NT2/D1 (cell line): ENCODE measurements around the gene OR10H1.
"Not testable (repeated sequence)": the region's sequence is repeated elsewhere in the genome, so short reads cannot be mapped to it uniquely, and the experiment has no call there.

ENCODE experiments used
- DNase-seq: peaks from one replicate; pipeline ENCODE4 v3.0.0-alpha.2; 2011; ENCODE audit warnings: low read depth, low spot score
- H3K27me3 ChIP-seq: 2 replicates; pipeline ENCODE4 v1.6.0; 2011; ENCODE audit warnings: mild to moderate bottlenecking; ENCODE audit not compliant: insufficient read length, insufficient read depth
- H3K36me3 ChIP-seq: 2 replicates; pipeline ENCODE4 v1.6.1; 2011; ENCODE audit warnings: mild to moderate bottlenecking, low read length, mixed read lengths; ENCODE audit not compliant: insufficient read depth, insufficient read length
- H3K4me1 ChIP-seq: 2 replicates; pipeline ENCODE4 v1.5.1; 2011; ENCODE audit not compliant: insufficient read depth, insufficient read length
- H3K4me3 ChIP-seq: 2 replicates; pipeline ENCODE4 v1.5.1; 2011; ENCODE audit warnings: low read depth; ENCODE audit not compliant: insufficient read length
- H3K9ac ChIP-seq: 2 replicates; pipeline ENCODE4 v1.6.0; 2011; ENCODE audit warnings: low read depth; ENCODE audit not compliant: insufficient read length
- H3K9me3 ChIP-seq: 2 replicates; pipeline ENCODE4 v1.5.1; 2011; ENCODE audit warnings: mild to moderate bottlenecking, low read length; ENCODE audit not compliant: insufficient read depth
- SUZ12 ChIP-seq: IDR thresholded peaks from 2 replicates; pipeline ENCODE4 v1.6.1; 2011; ENCODE audit not compliant: insufficient read length, insufficient read depth; ENCODE audit errors: extremely low read depth
- YY1 ChIP-seq: IDR thresholded peaks from 2 replicates; pipeline ENCODE4 v1.6.1; 2011; ENCODE audit not compliant: insufficient read length, insufficient read depth
- ZNF274 ChIP-seq: IDR thresholded peaks from 2 replicates; pipeline ENCODE4 v1.6.1; 2011; ENCODE audit warnings: mild to moderate bottlenecking, low read depth, low read length

OR10H1 gene

GRCh38 chr19:15846923-15847322 is 31.5 kb upstream of the OR10H1 start:
- Histone ChIP-seq H3K36me3 (no peaks in the 10 kb centered on the region), H3K4me3 (no peak overlapping the region), H3K4me1 (no peaks in the 10 kb centered on the region), H3K27me3 (no peaks in the 10 kb centered on the region), H3K9ac (no peak overlapping the region), H3K9me3 (peaks cover 7% of the 10 kb centered on the region; the same call in 1 of the 2 replicates)
- no peak for DNase-seq
- no peak for TF ChIP-seq SUZ12
- no peak for TF ChIP-seq ZNF274
- no peak for TF ChIP-seq YY1

GRCh38 chr19:15843894-15844222 is 28.4 kb upstream of the OR10H1 start:
- DNase-seq, H3K4me1 ChIP-seq, H3K9ac ChIP-seq: not testable (repeated sequence)

GRCh38 chr19:15843203-15843893 is 27.9 kb upstream of the OR10H1 start:
- Histone ChIP-seq H3K27me3 (no peaks in the 10 kb centered on the region), H3K36me3 (no peaks in the 10 kb centered on the region), H3K4me3 (no peak overlapping the region), H3K9ac (no peak overlapping the region), H3K9me3 (no peaks in the 10 kb centered on the region), H3K4me1 (no peaks in the 10 kb centered on the region)
- no peak for DNase-seq
- TF ChIP-seq YY1 = no peak
- no peak for TF ChIP-seq SUZ12
- no peak for TF ChIP-seq ZNF274

More at GRCh38 chr19:15843894-15844222, 28.4 kb upstream of the OR10H1 start:
- not testable (repeated sequence) for H3K36me3 ChIP-seq, H3K9me3 ChIP-seq, H3K27me3 ChIP-seq, H3K4me3 ChIP-seq

GRCh38 chr19:15841875-15842569 is 26.6 kb upstream of the OR10H1 start:
- no peaks in the 10 kb centered on the region for H3K36me3 ChIP-seq
- no peak for DNase-seq
- H3K9ac ChIP-seq = no peak overlapping the region
- no peaks in the 10 kb centered on the region for H3K4me1 ChIP-seq
- TF ChIP-seq YY1 (no peak), SUZ12 (no peak), ZNF274 (no peak)
- no peak overlapping the region for H3K4me3 ChIP-seq
- no peaks in the 10 kb centered on the region for H3K27me3 ChIP-seq
- H3K9me3 ChIP-seq = no peaks in the 10 kb centered on the region

GRCh38 chr19:15840833-15841232 is 25.4 kb upstream of the OR10H1 start:
- no peak overlapping the region for H3K9ac ChIP-seq
- TF ChIP-seq SUZ12 (no peak), ZNF274 (no peak), YY1 (no peak)
- H3K27me3 ChIP-seq = no peaks in the 10 kb centered on the region
- DNase-seq = no peak
- no peaks in the 10 kb centered on the region for H3K9me3 ChIP-seq
- H3K36me3 ChIP-seq = no peaks in the 10 kb centered on the region
- H3K4me1 ChIP-seq = no peaks in the 10 kb centered on the region
- H3K4me3 ChIP-seq = no peak overlapping the region

GRCh38 chr19:15839888-15840287 is 24.4 kb upstream of the OR10H1 start:
- H3K9ac ChIP-seq, DNase-seq, H3K27me3 ChIP-seq, H3K4me1 ChIP-seq, H3K36me3 ChIP-seq, H3K4me3 ChIP-seq, H3K9me3 ChIP-seq: not testable (repeated sequence)

GRCh38 chr19:15838351-15838750 is 22.9 kb upstream of the OR10H1 start:
- H3K4me1 ChIP-seq = no peaks in the 10 kb centered on the region
- no peak for DNase-seq
- no peaks in the 10 kb centered on the region for H3K9me3 ChIP-seq
- TF ChIP-seq SUZ12 = no peak
- no peak for TF ChIP-seq ZNF274
- no peak for TF ChIP-seq YY1
- no peaks in the 10 kb centered on the region for H3K27me3 ChIP-seq
- H3K4me3 ChIP-seq = no peak overlapping the region
- H3K9ac ChIP-seq = no peak overlapping the region
- H3K36me3 ChIP-seq = no peaks in the 10 kb centered on the region
